Common myeloid progenitor, CD34-positive (primary cell): ENCODE results near the gene BEND6.
A peak's percentile ranks its signal among the peaks of the same experiment; 100 is the strongest.

Experiments used
- CTCF ChIA-PET: fragments of 350-600 bp; sonication (Branson Sonifier 250); formaldehyde crosslinking; loops from one replicate; lab custom pipeline; 2021; ENCODE audit warnings: antibody characterized with exemption; lab: Charles Lee
- POLR2A ChIA-PET: fragments of 350-600 bp; sonication (Branson Sonifier 250); formaldehyde crosslinking; loops from one replicate; lab custom pipeline; 2021; ENCODE audit warnings: antibody characterized with exemption; lab: Charles Lee
- DNase-seq, 3 donors: peaks; one replicate each; pipeline versions ENCODE4 v3.0.0 to v3.0.0-alpha.2; 2013
- H3K27ac ChIP-seq, 2 experiments: 1 replicate in 1 of 2; 2 replicates in 1 of 2; pipeline ENCODE4 v1.7.0; 2013; ENCODE audit warnings: inconsistent platforms in 2 of 2, low read length in 2 of 2, mild to moderate bottlenecking in 2 of 2, low read depth in 1 of 2, moderate library complexity in 1 of 2; ENCODE audit not compliant: severe bottlenecking in 2 of 2, insufficient read depth in 1 of 2, poor library complexity in 1 of 2
- H3K27me3 ChIP-seq, 5 experiments: replicated peaks in 2 of 5; 1 replicate in 3 of 5; 2 replicates in 2 of 5; pipeline versions ENCODE4 v1.6.1 to v1.7.0; 2013; ENCODE audit warnings: low read length in 4 of 5, mild to moderate bottlenecking in 2 of 5, moderate library complexity in 2 of 5, inconsistent platforms in 1 of 5; ENCODE audit not compliant: insufficient read depth in 5 of 5, control insufficient read depth in 4 of 5
- H3K36me3 ChIP-seq, 4 experiments: 1 replicate in 2 of 4; 2 replicates in 2 of 4; pipeline versions ENCODE4 v1.6.1 to v1.7.0; 2013; ENCODE audit warnings: low read length in 3 of 4, control low read depth in 1 of 4, mild to moderate bottlenecking in 1 of 4; ENCODE audit not compliant: control insufficient read depth in 4 of 4, insufficient read depth in 4 of 4
- H3K4me1 ChIP-seq, 4 experiments: 1 replicate in 3 of 4; 2 replicates in 1 of 4; pipeline versions ENCODE4 v1.6.1 to v1.7.1; 2013; ENCODE audit warnings: low read length in 3 of 4, mild to moderate bottlenecking in 3 of 4, control low read depth in 1 of 4, inconsistent platforms in 1 of 4, moderate library complexity in 1 of 4; ENCODE audit not compliant: control insufficient read depth in 4 of 4, insufficient read depth in 4 of 4; ENCODE audit errors: control extremely low read depth in 1 of 4
- H3K4me3 ChIP-seq, 7 experiments: 1 replicate in 4 of 7; 2 replicates in 3 of 7; pipeline versions ENCODE4 v1.5.1 to v1.7.0; 2013; ENCODE audit warnings: mild to moderate bottlenecking in 7 of 7, low read length in 6 of 7, moderate library complexity in 6 of 7, inconsistent platforms in 2 of 7, low read depth in 2 of 7, control low read depth in 1 of 7; ENCODE audit not compliant: insufficient read depth in 4 of 7, control insufficient read depth in 1 of 7; ENCODE audit errors: extremely low read depth in 1 of 7
- H3K9me3 ChIP-seq, 5 experiments: 1 replicate in 4 of 5; 2 replicates in 1 of 5; pipeline versions ENCODE4 v1.6.1 to v1.7.1; 2013; ENCODE audit warnings: low read length in 4 of 5, mild to moderate bottlenecking in 2 of 5, inconsistent platforms in 1 of 5, low read depth in 1 of 5, moderate library complexity in 1 of 5; ENCODE audit not compliant: control insufficient read depth in 4 of 5, insufficient read depth in 2 of 5; ENCODE audit errors: control extremely low read depth in 1 of 5
- WGBS: methylation state at CpG from one replicate; pipeline ENCODE4 v1.1.5; 2013; ENCODE audit not compliant: insufficient coverage; 5-methylcytosine and 5-hydroxymethylcytosine counted together

BEND6 gene

GRCh38 chr6:56959094-56959493 is 4.2 kb downstream of the BEND6 start:
- CTCF ChIA-PET, result interaction anchor here (1.2 to 4.5 kb wide), 5 partner anchors 51 to 62 kb away, joined by 3 to 62 read pairs (median 14); no protein-coding TSS in a partner anchor

DNA sequence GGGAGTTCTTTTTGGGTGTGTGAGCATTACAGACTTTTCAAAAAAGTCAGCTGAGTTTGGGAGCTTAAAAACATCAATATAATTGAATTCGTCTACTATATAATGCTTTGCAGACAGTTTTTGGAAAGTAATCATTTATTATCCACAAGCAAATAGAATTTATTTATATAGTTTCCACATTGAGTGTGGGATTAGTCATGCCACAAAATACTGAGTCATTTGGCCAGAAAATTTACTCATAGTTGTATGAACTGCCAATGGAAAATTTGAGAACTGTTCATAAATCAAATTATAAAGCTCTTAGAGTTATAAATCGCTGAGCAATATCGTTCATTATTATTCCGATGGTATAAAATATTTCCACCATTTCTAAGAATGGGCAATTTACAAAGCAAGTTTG is 5.0 kb downstream of the BEND6 start:
- Histone ChIP-seq H3K36me3 (no peaks in the 10 kb centered on the region), H3K9me3 (no peaks in the 10 kb centered on the region), H3K4me3 (no peak overlapping the region), H3K27me3 (peaks cover 0 to 2% (median 0%) of the 10 kb centered on the region in 5 experiments), H3K4me1 (peaks cover 0 to 15% (median 8%) of the 10 kb centered on the region in 4 experiments), H3K27ac (no peak overlapping the region)
- CTCF ChIA-PET, result interaction anchor here (1.0 to 3.2 kb wide), 10 partner anchors 19 to 362 kb away, joined by 3 to 16 read pairs (median 4); no protein-coding TSS in a partner anchor
- no peak for DNase-seq
- POLR2A ChIA-PET, result no interaction called here
- WGBS, result no CpG with 5 or more reads among the region's 4 CpGs

More at GRCh38 chr6:56959094-56959493, 4.2 kb downstream of the BEND6 start:
- POLR2A ChIA-PET, result no interaction called here
- Histone ChIP-seq H3K27me3 (peaks cover 0 to 4% (median 0%) of the 10 kb centered on the region in 5 experiments), H3K27ac (no peak overlapping the region), H3K9me3 (no peaks in the 10 kb centered on the region), H3K4me3 (no peak overlapping the region), H3K36me3 (no peaks in the 10 kb centered on the region), H3K4me1 (peaks cover 0 to 18% (median 11%) of the 10 kb centered on the region in 4 experiments)
- no peak for DNase-seq

DNA sequence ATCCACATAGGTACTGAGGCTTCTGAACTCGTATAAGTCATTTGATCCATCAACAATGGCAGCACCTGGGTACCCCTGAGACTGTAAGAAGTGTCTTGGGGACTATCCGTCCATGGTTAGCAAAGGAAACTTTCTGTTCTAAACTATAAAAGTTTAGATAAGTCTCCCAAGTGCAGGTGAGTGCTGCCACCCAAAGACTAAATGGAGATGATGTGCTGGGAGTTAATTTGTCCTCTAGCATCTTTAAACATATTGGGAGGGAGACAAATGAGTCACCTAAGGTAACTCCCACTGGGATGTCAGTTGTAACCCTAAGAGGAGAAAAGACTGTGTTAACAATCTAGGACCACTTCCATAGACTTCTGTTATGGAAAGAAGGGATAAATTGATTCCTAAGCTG is 6.2 kb downstream of the BEND6 start:
- WGBS, result 92% methylated on average over 2 of the region's 2 CpGs
- DNase-seq, result peak in 2 of 3 donors; percentile 36 to 43
- Histone ChIP-seq H3K36me3 (no peaks in the 10 kb centered on the region), H3K27ac (no peak overlapping the region), H3K4me1 (peaks cover 0 to 6% (median 4%) of the 10 kb centered on the region in 4 experiments), H3K4me3 (no peak overlapping the region), H3K9me3 (no peaks in the 10 kb centered on the region), H3K27me3 (peaks cover 0 to 2% (median 0%) of the 10 kb centered on the region in 5 experiments)
- ChIA-PET POLR2A (no interaction called here), CTCF (interaction anchor here (0.9 to 3.2 kb wide), 8 partner anchors 14 to 69 kb away, joined by 3 to 16 read pairs (median 4); no protein-coding TSS in a partner anchor)

- no peak overlapping the region for H3K4me3 ChIP-seq
Observed at GRCh38 chr6:56962441-56962840, 7.5 kb downstream of the BEND6 start.

DNA sequence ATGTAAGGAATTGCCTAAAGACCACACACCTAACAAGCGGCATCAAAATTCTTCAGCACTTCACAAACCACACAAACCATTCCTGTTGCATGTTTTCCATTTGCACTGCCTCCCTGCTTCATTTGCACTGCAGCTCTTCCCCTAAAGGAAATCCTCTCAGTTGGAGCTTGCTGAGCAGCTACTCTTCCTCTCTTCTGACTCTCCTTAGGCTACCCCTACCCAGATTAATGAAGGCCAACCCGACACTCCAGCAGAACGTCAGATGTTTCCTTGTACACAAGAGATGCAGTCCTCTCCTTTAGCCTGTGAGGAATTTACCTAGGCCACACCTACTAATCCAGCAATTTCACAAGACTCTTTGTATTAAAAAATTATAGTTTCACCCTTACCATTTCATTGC is 8.1 kb downstream of the BEND6 start:
- no peaks in the 10 kb centered on the region for H3K9me3 ChIP-seq
- no peak for DNase-seq
- no peaks in the 10 kb centered on the region for H3K4me1 ChIP-seq
- peaks cover 0 to 2% (median 0%) of the 10 kb centered on the region in 5 experiments for H3K27me3 ChIP-seq
- H3K4me3 ChIP-seq, result no peak overlapping the region
- POLR2A ChIA-PET, result no interaction called here
- no peaks in the 10 kb centered on the region for H3K36me3 ChIP-seq
- CTCF ChIA-PET, result interaction anchor here (0.6 to 2.2 kb wide), 7 partner anchors 10 to 328 kb away, joined by 3 to 11 read pairs (median 4); no protein-coding TSS in a partner anchor
- H3K27ac ChIP-seq, result no peak overlapping the region
- 100% methylated on average over 2 of the region's 3 CpGs for WGBS

More at GRCh38 chr6:56962441-56962840, 7.5 kb downstream of the BEND6 start:
- CTCF ChIA-PET, result interaction anchor here (0.6 to 3.2 kb wide), 7 partner anchors 22 to 296 kb away, joined by 3 to 14 read pairs (median 6); no protein-coding TSS in a partner anchor
- Histone ChIP-seq H3K36me3 (no peaks in the 10 kb centered on the region), H3K27me3 (peaks cover 0 to 2% (median 0%) of the 10 kb centered on the region in 5 experiments), H3K4me1 (no peaks in the 10 kb centered on the region), H3K9me3 (no peaks in the 10 kb centered on the region), H3K27ac (no peak overlapping the region)
- POLR2A ChIA-PET, result no interaction called here
- no peak for DNase-seq
- WGBS, result 93% methylated on average over 2 of the region's 2 CpGs

DNA sequence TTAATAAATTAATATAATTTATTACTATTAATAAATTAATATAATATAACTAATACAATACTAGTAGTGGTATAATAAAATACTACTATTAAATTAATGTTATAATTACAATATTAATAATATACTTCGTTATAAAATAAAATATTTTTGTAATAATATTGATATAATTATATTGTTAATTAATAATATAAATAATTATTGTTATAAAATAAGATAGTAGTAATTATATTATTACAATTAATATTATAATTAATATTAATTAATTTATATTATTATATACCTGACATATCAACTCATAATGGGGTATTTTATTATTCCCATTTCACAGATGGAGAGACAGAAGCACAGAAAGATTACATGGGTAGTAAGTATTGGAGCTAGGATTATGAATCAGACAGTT is 8.9 kb downstream of the BEND6 start:
- WGBS, result no CpG with 5 or more reads among the region's 1 CpG
- no peaks in the 10 kb centered on the region for H3K36me3 ChIP-seq
- H3K27me3 ChIP-seq, result peaks cover 0 to 2% (median 0%) of the 10 kb centered on the region in 5 experiments
- DNase-seq, result no peak
- H3K4me1 ChIP-seq, result no peaks in the 10 kb centered on the region
- ChIA-PET POLR2A (no interaction called here), CTCF (interaction anchor here (0.9 to 2.2 kb wide), 5 partner anchors 9 to 329 kb away, joined by 3 to 11 read pairs (median 4); no protein-coding TSS in a partner anchor)
- no peaks in the 10 kb centered on the region for H3K9me3 ChIP-seq
- H3K27ac ChIP-seq, result no peak overlapping the region
- no peak overlapping the region for H3K4me3 ChIP-seq

DNA sequence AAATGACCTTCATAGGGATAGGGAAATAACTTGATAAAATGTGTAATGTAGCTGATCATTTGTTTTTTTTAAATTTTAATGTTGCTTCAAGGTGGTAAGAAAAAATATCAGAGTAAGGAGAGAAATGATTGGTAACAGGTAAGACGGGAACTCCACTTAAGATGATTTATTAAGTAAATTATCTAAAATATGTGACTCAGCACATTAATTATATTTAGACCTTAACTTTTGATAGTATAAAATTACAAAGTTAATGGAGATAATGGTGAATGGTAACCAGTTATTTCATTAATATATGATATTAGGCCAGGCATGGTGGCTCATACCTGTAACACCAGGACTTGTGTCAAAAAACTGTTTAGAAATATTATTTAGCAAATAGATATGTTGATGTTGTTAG is 10.2 kb downstream of the BEND6 start:
- no peaks in the 10 kb centered on the region for H3K9me3 ChIP-seq
- H3K36me3 ChIP-seq, result no peaks in the 10 kb centered on the region
- H3K27me3 ChIP-seq, result no peaks in the 10 kb centered on the region
- H3K27ac ChIP-seq, result no peak overlapping the region
- H3K4me1 ChIP-seq, result no peaks in the 10 kb centered on the region
- CTCF ChIA-PET, result interaction anchor here (0.8 to 2.2 kb wide), 4 partner anchors 9 to 62 kb away, joined by 3 to 4 read pairs (median 3); no protein-coding TSS in a partner anchor
- no CpG with 5 or more reads among the region's 1 CpG for WGBS
- H3K4me3 ChIP-seq, result no peak overlapping the region
- no peak for DNase-seq
- POLR2A ChIA-PET, result no interaction called here
